OCI-LY1 (cell line): Measurements from ENCODE around the gene KIN.

Source experiments
- EZH2 ChIP-seq: fragments of 200-600 bp; sonication (generic), shearing (Covaris generic); IDR thresholded peaks from 2 replicates; pipeline ENCODE4 v1.8.0; 2017; ENCODE audit warnings: borderline replicate concordance, mixed run types, mild to moderate bottlenecking, antibody characterized with exemption, low read length, moderate library complexity, mixed read lengths
- TF ChIP-seq, protein P1 (sequence below): fragments of 200-600 bp; sonication (generic), shearing (Covaris generic); IDR thresholded peaks from 2 replicates; pipeline ENCODE4 v1.5.1; 2017; ENCODE audit warnings: mild to moderate bottlenecking, antibody characterized with exemption, low read length, moderate library complexity, mixed read lengths

DNA sequence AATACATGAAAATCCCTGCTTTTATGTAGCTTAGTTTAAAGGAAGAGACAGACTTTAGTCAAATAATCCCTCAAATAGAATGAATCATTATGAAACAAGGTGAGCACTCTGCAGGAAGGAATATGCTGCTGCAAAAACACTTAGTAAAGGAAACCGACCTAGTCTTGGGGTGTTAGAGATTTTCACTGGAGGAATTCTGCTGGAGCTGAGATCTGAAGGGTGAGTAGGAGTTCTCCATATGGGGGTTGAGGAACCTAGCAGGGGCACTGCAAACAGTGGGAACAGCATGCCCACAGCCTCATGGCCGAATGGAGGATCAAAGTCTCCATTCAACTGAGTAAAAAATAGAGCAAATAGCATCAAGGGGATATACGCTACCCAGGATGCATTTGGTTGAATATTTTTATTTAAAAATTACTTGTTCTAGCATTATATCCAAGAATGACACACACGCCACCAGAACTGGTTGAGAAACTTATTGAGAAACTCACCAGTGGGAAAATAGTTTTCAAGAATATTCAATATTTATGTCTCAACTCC lies 81.2 kb downstream of the KIN start:
- TF ChIP-seq, protein P1, sequence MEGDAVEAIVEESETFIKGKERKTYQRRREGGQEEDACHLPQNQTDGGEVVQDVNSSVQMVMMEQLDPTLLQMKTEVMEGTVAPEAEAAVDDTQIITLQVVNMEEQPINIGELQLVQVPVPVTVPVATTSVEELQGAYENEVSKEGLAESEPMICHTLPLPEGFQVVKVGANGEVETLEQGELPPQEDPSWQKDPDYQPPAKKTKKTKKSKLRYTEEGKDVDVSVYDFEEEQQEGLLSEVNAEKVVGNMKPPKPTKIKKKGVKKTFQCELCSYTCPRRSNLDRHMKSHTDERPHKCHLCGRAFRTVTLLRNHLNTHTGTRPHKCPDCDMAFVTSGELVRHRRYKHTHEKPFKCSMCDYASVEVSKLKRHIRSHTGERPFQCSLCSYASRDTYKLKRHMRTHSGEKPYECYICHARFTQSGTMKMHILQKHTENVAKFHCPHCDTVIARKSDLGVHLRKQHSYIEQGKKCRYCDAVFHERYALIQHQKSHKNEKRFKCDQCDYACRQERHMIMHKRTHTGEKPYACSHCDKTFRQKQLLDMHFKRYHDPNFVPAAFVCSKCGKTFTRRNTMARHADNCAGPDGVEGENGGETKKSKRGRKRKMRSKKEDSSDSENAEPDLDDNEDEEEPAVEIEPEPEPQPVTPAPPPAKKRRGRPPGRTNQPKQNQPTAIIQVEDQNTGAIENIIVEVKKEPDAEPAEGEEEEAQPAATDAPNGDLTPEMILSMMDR = no peak
- TF ChIP-seq EZH2 = no peak
